ENCODE data around the gene USO1. TPM values are rescaled to one million over a fixed set of nuclear protein-coding genes. Genes with fewer than 3 reads are reported as not detected.

Gene USO1
- total and polyA plus RNA-seq, 9 of the 15 experiments (the other 6 are each of a cell fraction or from before 2014, with no cell fraction given): 19.3 to 97.8 (median 48.5) TPM

DNA sequence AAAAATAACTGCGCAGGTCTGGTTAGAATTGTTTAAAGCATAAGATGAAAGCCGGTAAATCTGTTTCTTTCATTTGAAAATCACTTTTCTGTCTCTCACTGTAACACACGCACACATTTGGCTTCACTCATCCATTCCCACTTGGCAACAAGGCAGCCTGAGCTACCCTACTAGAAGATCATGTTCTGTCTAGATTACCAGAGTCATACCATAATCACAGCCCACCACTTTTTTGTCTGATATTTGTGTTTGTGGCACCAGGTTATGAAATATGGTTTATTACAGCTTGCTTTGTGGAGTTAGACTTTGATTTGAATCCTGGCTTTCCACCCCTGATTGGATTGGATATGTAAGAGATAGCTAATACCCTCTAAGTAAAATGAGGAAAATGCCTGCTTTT is 2.2 kb downstream of the USO1 start (continued):
- TF ChIP-seq, protein P1, sequence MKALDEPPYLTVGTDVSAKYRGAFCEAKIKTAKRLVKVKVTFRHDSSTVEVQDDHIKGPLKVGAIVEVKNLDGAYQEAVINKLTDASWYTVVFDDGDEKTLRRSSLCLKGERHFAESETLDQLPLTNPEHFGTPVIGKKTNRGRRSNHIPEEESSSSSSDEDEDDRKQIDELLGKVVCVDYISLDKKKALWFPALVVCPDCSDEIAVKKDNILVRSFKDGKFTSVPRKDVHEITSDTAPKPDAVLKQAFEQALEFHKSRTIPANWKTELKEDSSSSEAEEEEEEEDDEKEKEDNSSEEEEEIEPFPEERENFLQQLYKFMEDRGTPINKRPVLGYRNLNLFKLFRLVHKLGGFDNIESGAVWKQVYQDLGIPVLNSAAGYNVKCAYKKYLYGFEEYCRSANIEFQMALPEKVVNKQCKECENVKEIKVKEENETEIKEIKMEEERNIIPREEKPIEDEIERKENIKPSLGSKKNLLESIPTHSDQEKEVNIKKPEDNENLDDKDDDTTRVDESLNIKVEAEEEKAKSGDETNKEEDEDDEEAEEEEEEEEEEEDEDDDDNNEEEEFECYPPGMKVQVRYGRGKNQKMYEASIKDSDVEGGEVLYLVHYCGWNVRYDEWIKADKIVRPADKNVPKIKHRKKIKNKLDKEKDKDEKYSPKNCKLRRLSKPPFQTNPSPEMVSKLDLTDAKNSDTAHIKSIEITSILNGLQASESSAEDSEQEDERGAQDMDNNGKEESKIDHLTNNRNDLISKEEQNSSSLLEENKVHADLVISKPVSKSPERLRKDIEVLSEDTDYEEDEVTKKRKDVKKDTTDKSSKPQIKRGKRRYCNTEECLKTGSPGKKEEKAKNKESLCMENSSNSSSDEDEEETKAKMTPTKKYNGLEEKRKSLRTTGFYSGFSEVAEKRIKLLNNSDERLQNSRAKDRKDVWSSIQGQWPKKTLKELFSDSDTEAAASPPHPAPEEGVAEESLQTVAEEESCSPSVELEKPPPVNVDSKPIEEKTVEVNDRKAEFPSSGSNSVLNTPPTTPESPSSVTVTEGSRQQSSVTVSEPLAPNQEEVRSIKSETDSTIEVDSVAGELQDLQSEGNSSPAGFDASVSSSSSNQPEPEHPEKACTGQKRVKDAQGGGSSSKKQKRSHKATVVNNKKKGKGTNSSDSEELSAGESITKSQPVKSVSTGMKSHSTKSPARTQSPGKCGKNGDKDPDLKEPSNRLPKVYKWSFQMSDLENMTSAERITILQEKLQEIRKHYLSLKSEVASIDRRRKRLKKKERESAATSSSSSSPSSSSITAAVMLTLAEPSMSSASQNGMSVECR (CRISPR knock-in tag; IDR thresholded peaks at IDR 0.05): no peak
- TF ChIP-seq HDAC1 (IDR thresholded peaks at IDR 0.05) (peak in 1 of 2 experiments; percentile 56; a peak in 2 of 4 replicates), RCOR1 (IDR thresholded peaks at IDR 0.05; ENCODE audit: borderline replicate concordance in 1 of 2, low read depth in 2 of 2, low read length in 2 of 2) (0 out of 4 replicates have a peak, but pooled peaks of 1 of the 2 experiments have one; percentile 36), HDAC2 (IDR thresholded peaks at IDR 0.05) (peak; percentile 39; the same call in 1 of the 2 replicates), BDP1 (IDR thresholded peaks at IDR 0.05; ENCODE audit: insufficient read depth, insufficient read length) (no peak), KDM1A (IDR thresholded peaks at IDR 0.05) (peak; percentile 92 to 94), CBFA2T3 (IDR thresholded peaks at IDR 0.05) (peak; percentile 14; the same call in 1 of the 2 replicates)
- TF ChIP-seq, protein P2, sequence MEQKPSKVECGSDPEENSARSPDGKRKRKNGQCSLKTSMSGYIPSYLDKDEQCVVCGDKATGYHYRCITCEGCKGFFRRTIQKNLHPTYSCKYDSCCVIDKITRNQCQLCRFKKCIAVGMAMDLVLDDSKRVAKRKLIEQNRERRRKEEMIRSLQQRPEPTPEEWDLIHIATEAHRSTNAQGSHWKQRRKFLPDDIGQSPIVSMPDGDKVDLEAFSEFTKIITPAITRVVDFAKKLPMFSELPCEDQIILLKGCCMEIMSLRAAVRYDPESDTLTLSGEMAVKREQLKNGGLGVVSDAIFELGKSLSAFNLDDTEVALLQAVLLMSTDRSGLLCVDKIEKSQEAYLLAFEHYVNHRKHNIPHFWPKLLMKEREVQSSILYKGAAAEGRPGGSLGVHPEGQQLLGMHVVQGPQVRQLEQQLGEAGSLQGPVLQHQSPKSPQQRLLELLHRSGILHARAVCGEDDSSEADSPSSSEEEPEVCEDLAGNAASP (IDR thresholded peaks at IDR 0.05): no peak
